ENCODE measurements around the gene BRSK1.
"Not testable (repeated sequence)": the region's sequence is repeated elsewhere in the genome, so short reads cannot be mapped to it uniquely, and the experiment has no call there.

BRSK1 gene

DNA sequence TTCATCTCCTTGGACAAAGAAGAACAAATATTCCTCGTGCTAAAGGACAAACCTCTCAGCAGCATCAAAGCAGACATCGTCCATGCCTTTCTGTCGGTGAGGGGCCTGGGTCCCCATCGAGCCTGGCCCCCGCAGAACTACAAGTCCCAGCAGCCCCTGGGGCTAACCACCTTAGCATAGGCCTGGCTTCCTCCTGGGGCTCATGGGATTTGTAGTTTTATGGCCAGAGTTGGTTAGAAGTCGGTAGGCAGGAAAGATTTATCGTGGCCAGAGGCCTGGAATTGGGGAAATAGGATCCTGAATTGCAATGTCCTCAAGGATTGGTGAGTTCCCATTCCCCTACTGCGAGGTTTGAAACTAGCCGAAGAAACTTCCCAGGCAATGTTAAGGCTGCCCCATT is 21.7 kb downstream of the BRSK1 start:
- DNase-seq, result peak; percentile 66

- no peak for DNase-seq
These were observed 22.3 kb downstream of the BRSK1 start for GRCh38 chr19:55305983-55306562.

- no peak for DNase-seq
These were observed 22.9 kb downstream of the BRSK1 start for GRCh38 chr19:55306712-55307111.

GRCh38 chr19:55308281-55308680 is 24.5 kb downstream of the BRSK1 start:
- no peak for DNase-seq

DNA sequence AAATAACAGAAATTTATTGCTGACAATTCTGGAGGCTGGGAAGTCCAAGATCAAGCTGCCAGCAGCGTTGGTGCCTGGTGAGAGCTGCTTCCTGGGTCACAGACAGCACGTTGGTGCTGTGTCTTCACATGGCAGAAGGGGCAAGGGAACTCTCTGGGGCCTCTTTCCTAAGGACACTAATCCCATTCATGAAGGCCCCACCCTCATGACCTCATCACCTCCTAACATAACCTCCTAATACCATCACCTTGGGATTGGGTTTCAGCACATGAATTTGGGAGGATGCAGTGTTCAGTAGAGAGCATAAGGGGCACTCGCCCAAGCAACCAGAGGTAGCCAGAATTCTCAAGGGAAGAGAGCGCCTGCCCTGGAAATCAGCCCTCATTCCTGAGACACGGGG is 25.7 kb downstream of the BRSK1 start:
- no peak for DNase-seq

DNA sequence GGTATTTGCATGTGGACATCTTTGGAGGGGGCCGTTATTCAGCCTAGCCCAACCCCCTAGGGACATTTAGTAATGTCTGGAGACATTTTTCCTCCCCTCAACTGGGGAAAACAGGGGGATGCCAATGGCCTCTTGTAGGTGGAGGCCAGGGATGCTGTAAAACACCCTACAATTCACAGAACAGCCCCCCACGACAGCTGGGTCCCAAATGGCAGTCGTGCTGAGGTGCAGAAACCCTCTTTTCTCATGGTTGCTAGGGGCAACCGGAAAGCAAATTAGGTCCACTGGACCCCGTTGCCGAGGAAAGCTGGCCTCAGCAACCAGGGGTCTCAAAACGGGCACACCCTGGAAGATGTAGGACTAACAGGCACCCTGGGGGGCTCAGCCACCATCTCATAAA is 26.7 kb downstream of the BRSK1 start:
- DNase-seq, result no peak

- DNase-seq, result no peak
These were observed 27.6 kb downstream of the BRSK1 start for GRCh38 chr19:55311397-55311796.

DNA sequence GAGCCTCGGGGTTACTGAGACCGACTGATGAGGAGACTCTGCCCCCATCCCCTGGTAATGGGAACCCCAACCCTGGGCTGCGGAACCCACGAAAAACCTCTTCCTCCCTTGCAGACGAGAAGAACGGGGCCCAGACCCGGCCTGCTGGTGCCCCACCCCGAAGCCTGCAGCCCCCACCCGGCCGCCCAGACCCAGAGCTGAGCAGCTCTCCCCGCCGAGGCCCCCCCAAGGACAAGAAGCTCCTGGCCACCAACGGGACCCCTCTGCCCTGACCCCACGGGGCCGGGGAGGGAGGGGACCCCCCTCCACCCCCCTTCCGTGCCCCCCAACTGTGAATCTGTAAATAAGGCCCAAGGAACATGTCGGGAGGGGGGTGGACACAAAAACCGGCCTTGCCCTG is 28.0 kb downstream of the BRSK1 start:
- no peak for DNase-seq

DNA sequence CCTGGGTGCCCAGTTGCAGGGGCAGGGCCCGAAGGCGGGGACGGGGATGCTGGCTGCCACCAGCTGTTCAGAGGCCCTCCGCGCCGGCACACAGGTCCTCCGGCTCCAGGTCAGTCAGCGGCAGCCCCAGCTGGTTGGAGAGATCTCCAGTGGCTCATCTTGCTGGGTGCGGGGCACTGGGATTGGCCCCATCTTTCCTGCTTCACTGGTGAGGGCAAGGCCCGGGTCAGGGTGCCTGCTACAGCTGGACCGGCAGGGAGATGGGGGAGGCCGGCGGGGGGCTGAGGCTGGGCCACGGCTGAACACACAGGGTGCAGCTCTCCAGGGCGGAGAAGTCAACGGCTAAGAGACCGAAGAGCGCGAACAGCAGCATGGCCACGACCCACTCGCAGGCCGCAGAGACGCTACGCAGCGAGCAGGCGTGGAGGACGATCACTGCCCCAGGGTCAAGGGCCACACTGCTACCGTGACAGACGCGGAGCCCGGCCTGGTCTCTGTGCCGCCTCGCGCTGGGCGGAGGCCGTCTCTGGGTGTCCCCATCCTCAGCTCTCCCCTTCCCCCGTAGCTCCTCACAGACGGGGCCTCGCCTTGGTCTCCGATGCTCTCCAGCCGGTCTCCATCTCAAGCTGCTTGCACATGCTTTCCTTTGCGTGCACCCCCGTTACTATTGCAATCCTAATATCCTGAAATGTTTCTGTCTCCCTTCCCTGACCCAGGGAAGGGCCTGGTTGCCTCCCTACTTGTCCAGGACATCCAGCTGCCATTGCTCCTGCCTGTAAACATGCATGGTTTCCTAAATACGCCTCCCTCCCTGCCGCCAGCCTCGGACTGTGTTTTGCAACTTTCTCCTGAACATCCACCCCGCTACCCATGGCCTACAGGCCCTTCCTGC is 29.1 kb downstream of the BRSK1 start:
- DNase-seq, result no peak

DNA sequence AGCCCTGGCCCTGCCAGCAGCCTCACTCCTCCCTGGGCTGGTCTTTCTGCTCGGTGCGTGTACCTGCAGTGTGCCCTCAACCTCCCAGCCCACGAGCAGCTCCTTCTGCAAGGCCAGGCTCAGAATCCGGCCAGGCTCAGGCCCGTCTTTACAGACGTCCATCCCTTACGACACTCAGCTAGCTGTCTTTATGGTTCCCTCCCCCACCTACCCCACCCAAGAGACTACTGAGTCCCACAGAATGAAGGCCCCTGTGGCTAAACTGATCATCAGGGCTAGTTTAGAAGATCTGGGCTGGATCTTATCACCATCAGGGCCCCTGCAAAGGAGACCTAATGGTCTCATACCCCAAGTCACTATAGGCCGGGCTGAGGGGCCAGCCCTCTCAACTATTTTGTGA is 30.6 kb downstream of the BRSK1 start:
- DNase-seq, result no peak

- no peak for DNase-seq
These were observed 32.2 kb downstream of the BRSK1 start for GRCh38 chr19:55315956-55316525.

DNA sequence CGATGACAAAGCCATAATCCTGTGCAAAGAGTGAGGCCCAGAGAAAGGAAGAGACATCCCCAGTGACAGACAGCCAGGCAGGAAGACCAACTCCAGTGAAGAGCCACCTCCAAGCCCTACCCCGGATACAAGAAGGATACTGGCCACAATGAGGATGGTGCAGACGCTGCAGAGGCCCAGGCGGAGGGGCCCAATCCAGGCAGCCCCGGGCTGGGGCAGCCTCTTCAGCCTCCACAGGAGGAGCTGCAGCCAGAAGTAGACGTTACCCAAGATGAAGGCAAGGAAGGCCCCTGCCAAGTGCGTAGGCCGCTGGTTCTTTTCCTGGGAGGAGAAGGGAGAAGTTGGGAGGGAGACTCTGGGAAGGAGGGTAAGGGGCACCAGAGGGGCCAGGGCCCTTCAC is 32.8 kb downstream of the BRSK1 start:
- no peak for DNase-seq

- DNase-seq, result no peak
These were observed 36.0 kb downstream of the BRSK1 start for GRCh38 chr19:55319785-55320184.

DNA sequence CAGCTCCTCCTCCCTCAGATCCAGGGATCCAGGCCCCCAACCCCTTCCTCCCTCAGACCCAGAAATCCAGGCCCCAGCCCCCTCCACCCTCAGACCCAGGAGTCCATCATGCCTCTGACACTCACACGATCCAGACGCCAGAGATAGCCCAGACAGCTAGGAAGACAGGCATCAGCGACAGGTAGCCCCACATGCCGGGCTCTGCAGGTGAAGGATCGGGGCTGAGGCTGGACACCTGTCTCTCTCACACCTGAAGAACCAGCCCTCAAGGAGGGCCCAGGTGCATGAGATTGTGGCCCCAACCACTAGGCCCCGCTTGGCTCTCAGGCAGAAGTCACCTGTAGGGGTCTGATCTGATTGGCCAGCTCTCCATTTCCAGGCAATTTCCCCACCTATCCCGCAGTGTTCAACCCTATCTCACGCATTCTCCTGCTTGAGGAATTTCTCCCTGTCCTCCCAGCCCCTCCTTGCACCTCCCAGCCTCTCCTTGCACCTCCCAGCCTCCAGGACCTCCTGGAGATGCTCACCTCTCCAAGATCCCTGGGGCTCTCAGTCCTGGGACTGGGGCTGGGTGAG is 37.1 kb downstream of the BRSK1 start:
- DNase-seq, result no peak

GRCh38 chr19:55321466-55322137 is 37.8 kb downstream of the BRSK1 start:
- no peak for DNase-seq

GRCh38 chr19:55322204-55322885 is 38.5 kb downstream of the BRSK1 start:
- no peak for DNase-seq

GRCh38 chr19:55324662-55325061 is 40.9 kb downstream of the BRSK1 start:
- no peak for DNase-seq

GRCh38 chr19:55325172-55325571 is 41.4 kb downstream of the BRSK1 start, which contains the start of gene TMEM150B:
TSS of gene TMEM150B (minus strand) at chr19:55325341. CDS start at chr19:55321036, 4,305 bp downstream.
- no peak for DNase-seq

- DNase-seq, result not testable (repeated sequence)
These were observed 45.0 kb downstream of the BRSK1 start for GRCh38 chr19:55328774-55329318.

GRCh38 chr19:55329791-55330190 is 46.0 kb downstream of the BRSK1 start:
- not testable (repeated sequence) for DNase-seq

DNA sequence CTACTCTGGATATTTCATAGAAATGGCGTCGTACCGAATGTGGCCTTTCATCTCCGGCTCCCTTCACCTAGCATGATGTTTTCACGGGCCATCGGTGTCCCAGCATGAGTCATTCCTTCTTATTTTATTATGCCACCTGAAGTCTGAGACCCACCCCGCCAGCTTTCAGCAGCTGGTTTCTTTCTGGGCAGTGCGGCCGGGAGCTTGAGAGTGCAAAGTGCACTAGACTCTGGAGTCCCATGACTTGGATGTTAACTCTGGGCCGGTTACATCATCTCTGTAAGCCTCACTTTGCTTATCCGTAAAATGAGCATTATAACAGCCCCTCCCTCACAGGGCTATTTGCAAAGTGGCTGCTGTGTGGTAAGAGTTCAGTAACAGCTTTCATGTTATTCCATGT is 50.1 kb downstream of the BRSK1 start:
- DNase-seq, result no peak

- no peak for DNase-seq
These were observed 52.3 kb downstream of the BRSK1 start for GRCh38 chr19:55336101-55336500.
